ENCODE measurements around the gene CDK16. TPM values are rescaled to one million over a fixed set of nuclear protein-coding genes. Genes with fewer than 3 reads are reported as not detected.

CDK16 gene
- total and polyA plus RNA-seq, 9 of the 15 experiments (the other 6 are each of a cell fraction or from before 2014, with no cell fraction given): 3.9 to 104 (median 57.5) TPM

DNA sequence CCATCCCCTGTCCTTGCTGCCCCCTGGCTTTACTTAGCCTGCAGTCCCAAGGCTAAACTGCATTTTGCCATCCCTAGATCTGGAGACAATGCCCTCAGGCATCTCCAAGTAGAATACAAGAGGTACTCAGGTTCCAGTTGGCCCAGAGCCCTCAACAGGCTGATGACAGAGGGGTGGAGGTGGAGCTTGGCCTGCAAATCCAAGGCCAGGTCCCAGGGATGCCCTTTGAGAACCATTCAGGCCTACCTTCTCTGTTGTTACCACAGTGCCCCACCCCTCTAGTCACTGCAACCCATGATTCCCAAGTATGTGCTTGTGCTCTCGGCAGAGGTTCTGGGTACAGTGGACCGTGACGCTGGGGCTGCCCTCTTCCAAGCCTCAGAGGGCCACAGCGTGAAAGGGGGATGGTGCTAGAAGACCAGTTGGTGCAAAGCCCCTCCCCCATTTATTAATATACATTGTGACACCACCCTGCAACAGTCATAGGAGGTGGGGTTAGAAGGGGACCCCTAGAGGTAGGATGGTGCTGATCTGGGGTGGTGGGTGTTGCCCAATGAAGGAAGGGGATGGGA is 31.3 kb upstream of the CDK16 start (continued):
- TF ChIP-seq, protein P1, sequence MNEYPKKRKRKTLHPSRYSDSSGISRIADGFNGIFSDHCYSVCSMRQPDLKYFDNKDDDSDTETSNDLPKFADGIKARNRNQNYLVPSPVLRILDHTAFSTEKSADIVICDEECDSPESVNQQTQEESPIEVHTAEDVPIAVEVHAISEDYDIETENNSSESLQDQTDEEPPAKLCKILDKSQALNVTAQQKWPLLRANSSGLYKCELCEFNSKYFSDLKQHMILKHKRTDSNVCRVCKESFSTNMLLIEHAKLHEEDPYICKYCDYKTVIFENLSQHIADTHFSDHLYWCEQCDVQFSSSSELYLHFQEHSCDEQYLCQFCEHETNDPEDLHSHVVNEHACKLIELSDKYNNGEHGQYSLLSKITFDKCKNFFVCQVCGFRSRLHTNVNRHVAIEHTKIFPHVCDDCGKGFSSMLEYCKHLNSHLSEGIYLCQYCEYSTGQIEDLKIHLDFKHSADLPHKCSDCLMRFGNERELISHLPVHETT (CRISPR knock-in tag; conservative IDR thresholded peaks at IDR 0.05 in 1 of 2, IDR thresholded peaks at IDR 0.05 in 1 of 2): no peak
- TF ChIP-seq, protein P2, sequence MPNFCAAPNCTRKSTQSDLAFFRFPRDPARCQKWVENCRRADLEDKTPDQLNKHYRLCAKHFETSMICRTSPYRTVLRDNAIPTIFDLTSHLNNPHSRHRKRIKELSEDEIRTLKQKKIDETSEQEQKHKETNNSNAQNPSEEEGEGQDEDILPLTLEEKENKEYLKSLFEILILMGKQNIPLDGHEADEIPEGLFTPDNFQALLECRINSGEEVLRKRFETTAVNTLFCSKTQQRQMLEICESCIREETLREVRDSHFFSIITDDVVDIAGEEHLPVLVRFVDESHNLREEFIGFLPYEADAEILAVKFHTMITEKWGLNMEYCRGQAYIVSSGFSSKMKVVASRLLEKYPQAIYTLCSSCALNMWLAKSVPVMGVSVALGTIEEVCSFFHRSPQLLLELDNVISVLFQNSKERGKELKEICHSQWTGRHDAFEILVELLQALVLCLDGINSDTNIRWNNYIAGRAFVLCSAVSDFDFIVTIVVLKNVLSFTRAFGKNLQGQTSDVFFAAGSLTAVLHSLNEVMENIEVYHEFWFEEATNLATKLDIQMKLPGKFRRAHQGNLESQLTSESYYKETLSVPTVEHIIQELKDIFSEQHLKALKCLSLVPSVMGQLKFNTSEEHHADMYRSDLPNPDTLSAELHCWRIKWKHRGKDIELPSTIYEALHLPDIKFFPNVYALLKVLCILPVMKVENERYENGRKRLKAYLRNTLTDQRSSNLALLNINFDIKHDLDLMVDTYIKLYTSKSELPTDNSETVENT (CRISPR knock-in tag; IDR thresholded peaks at IDR 0.05): no peak
- TF ChIP-seq PYGO2 (tag; IDR thresholded peaks at IDR 0.05) (no peak), RBFOX2 (IDR thresholded peaks at IDR 0.05; ENCODE audit: low read depth, low read length) (no peak)

DNA sequence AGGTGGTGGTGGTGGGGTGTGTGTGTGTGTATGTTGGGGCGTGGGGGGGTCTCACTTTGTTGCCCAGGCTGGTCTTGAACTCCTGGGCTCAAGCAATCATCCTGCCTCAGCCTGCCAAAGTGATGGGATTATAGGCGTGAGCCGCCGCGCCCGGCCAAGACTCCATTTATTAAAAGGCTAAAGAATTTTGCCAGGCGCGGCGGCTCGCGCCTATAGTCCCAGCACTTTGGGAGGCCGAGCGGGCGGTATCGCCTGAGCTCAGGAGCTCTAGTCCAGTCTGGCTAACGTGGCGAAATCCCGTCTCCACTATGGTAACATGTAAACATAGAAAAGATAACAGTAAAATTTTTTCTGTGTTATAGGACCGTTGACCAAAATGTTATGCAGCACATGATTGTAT is 28.6 kb upstream of the CDK16 start:
- WGBS (ENCODE audit: insufficient coverage, low coverage, missing lambda C conversion rate): 65% methylated on average over 4 of the region's 19 CpGs
- TF ChIP-seq SREBF2 (CRISPR knock-in tag; IDR thresholded peaks at IDR 0.05): no peak
- no peak for TF ChIP-seq MBD2 (IDR thresholded peaks at IDR 0.05; ENCODE audit: borderline replicate concordance, low read depth)
- no peak for TF ChIP-seq HMG20A (CRISPR knock-in tag; conservative IDR thresholded peaks at IDR 0.05)
- TF ChIP-seq TEAD4 (IDR thresholded peaks at IDR 0.05; ENCODE audit: low read length): no peak
- TF ChIP-seq TEAD4 (CRISPR knock-in tag; IDR thresholded peaks at IDR 0.05; ENCODE audit: borderline replicate concordance): no peak
- no peak for TF ChIP-seq LEF1 (IDR thresholded peaks at IDR 0.05)
- TF ChIP-seq ZC3H11A (IDR thresholded peaks at IDR 0.05; ENCODE audit: low read depth, low read length): no peak
- TF ChIP-seq PTTG1 (tag; IDR thresholded peaks at IDR 0.05; ENCODE audit: low read depth): no peak
- TF ChIP-seq SIX5 (IDR thresholded peaks at IDR 0.05; ENCODE audit: borderline replicate concordance in 1 of 2, insufficient read depth in 1 of 2, low read depth in 1 of 2, low read length in 2 of 2): no peak
- no peak for TF ChIP-seq ZNF24 (IDR thresholded peaks at IDR 0.05)
- TF ChIP-seq SMARCA5 (IDR thresholded peaks at IDR 0.05): no peak
- TF ChIP-seq ZNF174 (CRISPR knock-in tag; IDR thresholded peaks at IDR 0.05): no peak
- no peak for TF ChIP-seq POLR2A (conservative IDR thresholded peaks at IDR 0.05)
- TF ChIP-seq TFAM (CRISPR knock-in tag; conservative IDR thresholded peaks at IDR 0.05): no peak
- TF ChIP-seq CBX5 (IDR thresholded peaks at IDR 0.05; ENCODE audit: borderline replicate concordance, low read depth): no peak

More for the DNA sequence above, 28.6 kb upstream of the CDK16 start:
- no peak for DNase-seq (ENCODE audit: extremely low read depth in 1 of 4, low spot score in 3 of 4)
- CTCF ChIA-PET (ENCODE audit: low intra/inter-chr PET ratio): no interaction called here
- Histone ChIP-seq H4K20me1 (replicated peaks; ENCODE audit: control insufficient read depth, insufficient read depth, low read length) (0 out of 2 replicates have a peak, but pooled peaks cover 4% of the 10 kb centered on the region), H3K79me2 (ENCODE audit: control insufficient read depth, insufficient read depth, low read length) (peaks cover 18% of the 10 kb centered on the region), H3K27me3 (ENCODE audit: control insufficient read depth in 2 of 2, insufficient read depth in 2 of 2, low read length in 2 of 2) (no peaks in the 10 kb centered on the region), H3K9me3 (replicated peaks; ENCODE audit: control insufficient read depth, insufficient read depth, low read depth, low read length) (no peaks in the 10 kb centered on the region), H3K9ac (ENCODE audit: insufficient read depth in 1 of 2, low read depth in 2 of 2, low read length in 2 of 2) (no peak overlapping the region), H3K27ac (ENCODE audit: extremely low read depth, low read depth, low read length) (no peak overlapping the region), H3K36me3 (ENCODE audit: control insufficient read depth, insufficient read depth, low read length) (peaks cover 25% of the 10 kb centered on the region; the same call in 1 of the 3 replicates), H3K4me3 (no peak overlapping the region), H3K4me2 (ENCODE audit: insufficient read depth, low read length) (no peak overlapping the region), H3K9me1 (ENCODE audit: control insufficient read depth, insufficient read depth, low read length) (no peaks in the 10 kb centered on the region), H3K4me1 (replicated peaks in 1 of 2; ENCODE audit: control insufficient read depth in 2 of 2, insufficient read depth in 2 of 2, low read length in 2 of 2) (peaks cover 4 to 18% of the 10 kb centered on the region in 2 experiments; a peak in 4 of 5 replicates), H2AFZ (ENCODE audit: low read depth, low read length) (no peak overlapping the region)
- FAIRE-seq: no peak
- POLR2A ChIA-PET: no interaction called here
- in situ Hi-C loops (cut with MboI): loop anchor here (10.0 kb wide), 2 partner anchors 195 to 335 kb away; no protein-coding TSS in a partner anchor
- ATAC-seq: no peak
- BruUV-seq (replicated peaks): no TSS peak
- intact Hi-C loops (cut with micrococcal nuclease): loop anchor here (5.0 to 10.0 kb wide), 2 partner anchors 555 to 837 kb away; no protein-coding TSS in a partner anchor
